Ovary (tissue), 9 donors: ENCODE measurements around the gene PLEKHA8. TPM values are rescaled to one million over a fixed set of nuclear protein-coding genes. Genes with fewer than 3 reads are reported as not detected.

Source experiments
- DNase-seq, 5 donors: peaks; one replicate each; pipeline ENCODE4 v3.0.0-alpha.2; 2019 to 2020
- H3K27ac ChIP-seq, 2 donors: fragments of 200-600 bp; one replicate each; pipeline versions ENCODE4 v1.5.1 to v1.8.0; 2019 to 2022
- H3K27me3 ChIP-seq: fragments of 200-600 bp; one replicate; pipeline ENCODE4 v1.8.0; 2022
- H3K36me3 ChIP-seq: fragments of 200-600 bp; sonication (generic); one replicate; pipeline ENCODE4 v1.5.1; 2019
- H3K4me1 ChIP-seq: one replicate; pipeline ENCODE4 v1.8.1; 2013; ENCODE audit warnings: mild to moderate bottlenecking, moderate library complexity; ENCODE audit not compliant: insufficient read depth
- H3K4me3 ChIP-seq: fragments of 200-600 bp; sonication (generic); one replicate; pipeline ENCODE4 v1.5.1; 2017
- H3K9me3 ChIP-seq, 2 donors: fragments of 200-600 bp in 1 of 2; sonication (generic) in 1 of 2; one replicate each; pipeline versions ENCODE4 v1.5.1 to v1.8.1; 2013 to 2019; ENCODE audit warnings: mild to moderate bottlenecking in 1 of 2, moderate library complexity in 1 of 2
- CTCF ChIP-seq, 3 donors: fragments of 450-650 bp in 2 of 3; fragments of 200-600 bp in 1 of 3; IDR thresholded peaks; one replicate each; pipeline versions ENCODE4 v1.5.1 to v1.8.0; 2016 to 2022; ENCODE audit warnings: antibody characterized with exemption in 3 of 3, mild to moderate bottlenecking in 1 of 3
- EP300 ChIP-seq: sonication (generic); formaldehyde crosslinking; IDR thresholded peaks from one replicate; pipeline ENCODE4 v1.6.1; 2017; ENCODE audit warnings: antibody characterized with exemption
- POLR2A ChIP-seq: fragments of 450-650 bp; IDR thresholded peaks from one replicate; pipeline ENCODE4 v1.6.1; 2017; ENCODE audit warnings: antibody characterized with exemption, mild to moderate bottlenecking, moderate library complexity
- WGBS, 3 donors: extraction: QIAGEN DNeasy Blood & Tissue Kit in 1 of 3; methylation state at CpG; one replicate each; pipeline versions ENCODE4 v1.1.5 to v1.1.7; 2013 to 2017; 5-methylcytosine and 5-hydroxymethylcytosine counted together
- intact Hi-C, 4 donors: fragments of 100-400 bp; cut with DNase I; formaldehyde crosslinking; loops; one replicate each; pipeline versions ENCODE4 v1.11.0 to v1.15.1; 2022 to 2023
- polyA plus RNA-seq, 2 donors: library from polyadenylated mRNA; stranded (reverse); fragments of 200-250 nt in 1 of 2; fragments of 350-450 nt in 1 of 2; fragmentation: Illumina TruSeq in 1 of 2; extraction: RNeasy Lipid Tissue Mini Kit (QIAGEN cat#74804) in 1 of 2; gene quantifications; one replicate each; pipeline ENCODE4 v1.2.3, GENCODE V29; 2013 to 2014
- total RNA-seq, 7 donors: library from RNA; depleted of rRNA in 2 of 7; stranded (reverse); fragments of >200 nt in 2 of 7; fragmentation: NEBNext Ultra II Directional in 3 of 7; extraction: Animal tissue kit (Norgen Biotek cat#: 25700) in 3 of 7; gene quantifications; one replicate each; pipeline versions ENCODE4 v1.1.0 to v1.2.4, GENCODE V29; 2016 to 2023
- donor health status: DM: no; HTN: no; CAD: no; lungs with moderate emphysema.
- donor health status: DM: no; HTN: no; CAD: no.
- donor health status: Bipolar disorder and iron deficiency.
- donor health status: DM: yes; HTN: yes; CAD: no.
- donor health status: DM: no; HTN: no; CAD: no.
- donor health status: DM: yes; HTN: yes; CAD: no.

The PLEKHA8 gene
- total and polyA plus RNA-seq, 9 donors, result 3.1 to 12.8 (median 10.0) TPM

- H3K27me3 ChIP-seq, result no peaks in the 10 kb centered on the region
- H3K36me3 ChIP-seq, result no peaks in the 10 kb centered on the region
- intact Hi-C loops, result no loop called here
- no peak overlapping the region for H3K4me3 ChIP-seq
- H3K4me1 ChIP-seq, result no peaks in the 10 kb centered on the region
- no peak for TF ChIP-seq EP300
- TF ChIP-seq CTCF (IDR thresholded peaks at IDR 0.05), result no peak
- TF ChIP-seq POLR2A, result no peak
- WGBS, 3 donors, result 76 to 86% (median 85%) methylated on average over 4 of the region's 4 CpGs
- no peak for DNase-seq
- H3K27ac ChIP-seq, result no peak overlapping the region
- no peaks in the 10 kb centered on the region for H3K9me3 ChIP-seq
Measured at GRCh38 chr7:30117896-30118295, 89.7 kb downstream of the PLEKHA8 start.

GRCh38 chr7:30119890-30120577 lies 91.8 kb downstream of the PLEKHA8 start:
- TF ChIP-seq POLR2A (no peak), EP300 (no peak), CTCF (IDR thresholded peaks at IDR 0.05) (no peak)
- Histone ChIP-seq H3K9me3 (no peaks in the 10 kb centered on the region), H3K27ac (no peak overlapping the region), H3K4me1 (no peaks in the 10 kb centered on the region), H3K27me3 (no peaks in the 10 kb centered on the region), H3K36me3 (no peaks in the 10 kb centered on the region), H3K4me3 (no peak overlapping the region)
- DNase-seq, result no peak
- 89 to 92% (median 92%) methylated on average over 4 of the region's 4 CpGs for WGBS, 3 donors
- intact Hi-C loops, result no loop called here

- no peaks in the 10 kb centered on the region for H3K9me3 ChIP-seq
- no peaks in the 10 kb centered on the region for H3K27me3 ChIP-seq
- TF ChIP-seq CTCF (IDR thresholded peaks at IDR 0.05) (no peak), POLR2A (no peak), EP300 (no peak)
- H3K36me3 ChIP-seq, result no peaks in the 10 kb centered on the region
- H3K4me1 ChIP-seq, result peaks cover 5% of the 10 kb centered on the region
- intact Hi-C loops, result no loop called here
- peak overlapping the region; percentile 78 for H3K4me3 ChIP-seq
- H3K27ac ChIP-seq, result peak overlapping the region; percentile 86 to 92
- 21 to 27% (median 23%) methylated on average over 13 of the region's 13 CpGs for WGBS, 3 donors
- DNase-seq, result no peak
Measured at GRCh38 chr7:30133736-30134610, 105.8 kb downstream of the PLEKHA8 start.

- intact Hi-C loops, result no loop called here
- WGBS, 3 donors, result 0 to 1% (median 1%) methylated on average over 41 to 99 of the region's 99 CpGs
- TF ChIP-seq CTCF (IDR thresholded peaks at IDR 0.05) (peak in 2 of 3 donors; percentile 29 to 31), EP300 (no peak), POLR2A (no peak)
- H3K27ac ChIP-seq, result peak within 1 kb of the TSS; percentile 86 to 92
- no peaks in the 10 kb centered on the region for H3K9me3 ChIP-seq
- H3K27me3 ChIP-seq, result no peaks in the 10 kb centered on the region
- DNase-seq, result peak; percentile 83 to 92 (median 89)
- peaks cover 5% of the 10 kb centered on the region for H3K4me1 ChIP-seq
- peak within 1 kb of the TSS; percentile 78 for H3K4me3 ChIP-seq
- H3K36me3 ChIP-seq, result no peaks in the 10 kb centered on the region
Measured at GRCh38 chr7:30134611-30135300, 106.5 kb downstream of the PLEKHA8 start, which contains the start of gene MTURN. TSS of gene MTURN (plus strand) at chr7:30134986. CDS start at chr7:30135137, 151 bp downstream.
